ENCODE results near the gene APOF. TPM values are rescaled to one million over a fixed set of nuclear protein-coding genes. Genes with fewer than 3 reads are reported as not detected.

Gene APOF
- total RNA-seq, 6 experiments from 2014 or later: not detected

GRCh38 chr12:56385873-56386272 lies 23.2 kb upstream of the APOF start:
- no peak overlapping the region for H3K27ac Mint-ChIP-seq
- no peak for TF ChIP-seq CTCF (IDR thresholded peaks at IDR 0.05)
- peaks cover 14% of the 10 kb centered on the region for H3K4me1 Mint-ChIP-seq (ENCODE audit: low read depth)
- H3K9me3 Mint-ChIP-seq: no peaks in the 10 kb centered on the region
- no peak overlapping the region for H3K4me3 Mint-ChIP-seq
- no peaks in the 10 kb centered on the region for H3K36me3 Mint-ChIP-seq (ENCODE audit: low read depth)
- DNase-seq: no peak
- peaks cover 2% of the 10 kb centered on the region for H3K27me3 Mint-ChIP-seq (ENCODE audit: insufficient read depth)

- no peak for TF ChIP-seq CTCF (IDR thresholded peaks at IDR 0.05)
- Mint-ChIP-seq H3K4me3 (no peak overlapping the region), H3K36me3 (ENCODE audit: low read depth) (no peaks in the 10 kb centered on the region), H3K9me3 (no peaks in the 10 kb centered on the region), H3K4me1 (ENCODE audit: low read depth) (peaks cover 16% of the 10 kb centered on the region), H3K27ac (no peak overlapping the region), H3K27me3 (ENCODE audit: insufficient read depth) (peaks cover 4% of the 10 kb centered on the region)
- DNase-seq: no peak
Measured at GRCh38 chr12:56382611-56383010, 20.0 kb upstream of the APOF start.

GRCh38 chr12:56377989-56378316 lies 15.3 kb upstream of the APOF start:
- peaks cover 13% of the 10 kb centered on the region for H3K27me3 Mint-ChIP-seq (ENCODE audit: insufficient read depth)
- H3K9me3 Mint-ChIP-seq: peaks cover 8% of the 10 kb centered on the region
- no peak overlapping the region for H3K27ac Mint-ChIP-seq
- peaks cover 10% of the 10 kb centered on the region for H3K4me1 Mint-ChIP-seq (ENCODE audit: low read depth)
- H3K4me3 Mint-ChIP-seq: no peak overlapping the region
- TF ChIP-seq CTCF (IDR thresholded peaks at IDR 0.05): no peak
- peaks cover 6% of the 10 kb centered on the region for H3K36me3 Mint-ChIP-seq (ENCODE audit: low read depth)
- DNase-seq: no peak

- Mint-ChIP-seq H3K9me3 (peaks cover 9% of the 10 kb centered on the region), H3K4me1 (ENCODE audit: low read depth) (peaks cover 10% of the 10 kb centered on the region), H3K27ac (no peak overlapping the region), H3K4me3 (no peak overlapping the region), H3K27me3 (ENCODE audit: insufficient read depth) (peaks cover 13% of the 10 kb centered on the region), H3K36me3 (ENCODE audit: low read depth) (peaks cover 6% of the 10 kb centered on the region)
- TF ChIP-seq CTCF (IDR thresholded peaks at IDR 0.05): peak; percentile 45; the same call in 1 of the 2 replicates
- peak; percentile 30 for DNase-seq
Measured at GRCh38 chr12:56377310-56377988, 14.8 kb upstream of the APOF start.

GRCh38 chr12:56375598-56376434 lies 13.2 kb upstream of the APOF start:
- Mint-ChIP-seq H3K27ac (no peak overlapping the region), H3K4me3 (no peak overlapping the region), H3K9me3 (peaks cover 9% of the 10 kb centered on the region), H3K27me3 (ENCODE audit: insufficient read depth) (peaks cover 13% of the 10 kb centered on the region), H3K36me3 (ENCODE audit: low read depth) (peaks cover 6% of the 10 kb centered on the region), H3K4me1 (ENCODE audit: low read depth) (peaks cover 10% of the 10 kb centered on the region)
- DNase-seq: no peak
- TF ChIP-seq CTCF (IDR thresholded peaks at IDR 0.05): no peak

Measured in HFFc6 (cell line).